Stimulated activated naive CD8-positive, alpha-beta T cell treated with anti-CD3 and anti-CD28 coated beads, Interleukin-15, Interleukin-2, amounts not matched to agents 100 ng/mL and 50 ng/mL, for 24 hours (primary cell): ENCODE data around the gene ELN.

Experiments used
- H3K27ac Mint-ChIP-seq: one replicate; pipeline ENCODE4 v1.8.0; 2021; ENCODE audit warnings: mild to moderate bottlenecking, mixed read lengths
- H3K27me3 Mint-ChIP-seq: one replicate; pipeline ENCODE4 v1.8.0; 2021; ENCODE audit warnings: mixed read lengths
- H3K36me3 Mint-ChIP-seq: one replicate; pipeline ENCODE4 v1.8.0; 2021; ENCODE audit warnings: low read depth, mixed read lengths
- H3K4me1 Mint-ChIP-seq: one replicate; pipeline ENCODE4 v1.8.0; 2021; ENCODE audit warnings: low read depth, mixed read lengths
- H3K4me3 Mint-ChIP-seq: one replicate; pipeline ENCODE4 v1.8.0; 2021; ENCODE audit warnings: mild to moderate bottlenecking, mixed read lengths
- H3K9me3 Mint-ChIP-seq: one replicate; pipeline ENCODE4 v1.8.0; 2021; ENCODE audit warnings: mixed read lengths

The ELN gene

DNA sequence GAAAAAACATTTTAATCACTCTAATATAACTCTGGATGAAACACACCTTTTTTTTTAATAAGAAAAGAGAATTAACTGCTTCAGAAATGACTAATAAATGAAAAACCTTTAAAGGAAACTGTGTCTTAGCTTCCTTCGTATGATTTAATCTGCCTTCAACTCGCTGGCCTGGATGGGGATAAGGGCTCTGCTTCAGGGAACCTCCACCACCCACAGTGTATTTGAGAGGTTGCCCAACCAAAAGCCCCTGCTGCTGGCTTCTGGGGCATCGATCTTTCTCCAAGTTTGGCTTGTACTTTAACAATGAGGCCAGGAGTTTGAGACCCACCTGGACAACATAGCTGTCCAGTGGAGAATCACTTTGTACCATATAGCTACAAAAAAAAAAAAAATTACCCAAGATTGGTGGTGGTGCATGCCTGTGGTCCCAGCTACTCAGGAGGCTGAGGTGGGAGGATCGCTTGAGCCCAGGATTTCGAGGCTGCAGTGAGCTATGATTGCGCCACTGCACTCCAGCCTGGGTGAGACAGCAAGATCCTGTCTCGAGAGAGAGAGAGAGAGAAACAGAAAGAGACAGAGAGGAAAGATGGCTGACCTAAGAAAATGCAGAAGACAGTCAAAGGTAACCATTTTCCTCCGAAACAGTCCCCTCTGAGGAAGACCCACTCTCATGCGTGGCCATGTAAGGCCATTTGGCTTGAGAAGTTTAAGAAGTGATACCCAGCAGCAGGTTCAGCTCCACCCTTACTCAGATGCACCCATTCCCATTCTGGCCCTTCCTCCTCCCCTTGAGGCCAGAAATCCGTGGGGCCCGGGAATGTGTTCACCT, 42.0 kb downstream of the ELN start:
- H3K4me3 Mint-ChIP-seq: no peak overlapping the region
- H3K4me1 Mint-ChIP-seq: no peaks in the 10 kb centered on the region
- no peaks in the 10 kb centered on the region for H3K9me3 Mint-ChIP-seq
- H3K36me3 Mint-ChIP-seq: no peaks in the 10 kb centered on the region
- no peaks in the 10 kb centered on the region for H3K27me3 Mint-ChIP-seq
- no peak overlapping the region for H3K27ac Mint-ChIP-seq

DNA sequence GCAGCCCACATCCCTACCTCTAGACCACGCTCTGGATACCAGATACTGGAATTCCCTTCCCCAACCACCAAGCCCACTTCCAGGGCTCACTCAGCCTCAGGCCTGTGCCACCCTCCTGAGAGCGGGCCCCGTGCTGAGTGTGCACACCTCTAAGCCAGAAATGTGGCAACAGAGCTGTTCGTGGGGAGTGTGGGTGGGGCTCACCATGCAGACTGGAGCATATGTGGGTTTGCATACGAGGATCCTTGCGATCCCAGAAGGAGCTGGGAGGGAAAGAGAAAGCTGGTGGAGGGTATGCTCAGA, 42.6 kb downstream of the ELN start:
- H3K9me3 Mint-ChIP-seq: no peaks in the 10 kb centered on the region
- H3K27me3 Mint-ChIP-seq: no peaks in the 10 kb centered on the region
- H3K4me1 Mint-ChIP-seq: no peaks in the 10 kb centered on the region
- no peaks in the 10 kb centered on the region for H3K36me3 Mint-ChIP-seq
- H3K4me3 Mint-ChIP-seq: no peak overlapping the region
- no peak overlapping the region for H3K27ac Mint-ChIP-seq

DNA sequence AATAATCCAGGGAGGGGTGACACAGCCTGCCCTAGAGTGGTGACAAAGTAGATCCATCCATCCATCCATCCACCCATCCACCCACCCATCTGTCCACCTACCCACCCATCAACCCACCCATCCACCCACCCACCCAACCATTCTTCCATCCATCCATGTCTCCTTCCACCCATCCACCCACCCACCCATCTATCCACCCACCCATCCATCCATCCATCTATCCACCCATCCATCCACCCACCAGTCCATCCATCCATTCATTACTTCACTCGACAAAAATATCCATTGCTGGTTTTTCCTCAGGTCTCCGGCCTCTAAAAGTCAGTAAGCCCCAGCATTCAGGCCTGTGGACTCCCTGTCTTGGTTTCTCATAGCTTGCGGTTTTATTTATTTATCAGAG, 43.1 kb downstream of the ELN start:
- Mint-ChIP-seq H3K27me3 (no peaks in the 10 kb centered on the region), H3K36me3 (no peaks in the 10 kb centered on the region), H3K4me3 (no peak overlapping the region), H3K9me3 (no peaks in the 10 kb centered on the region), H3K27ac (no peak overlapping the region), H3K4me1 (no peaks in the 10 kb centered on the region)

DNA sequence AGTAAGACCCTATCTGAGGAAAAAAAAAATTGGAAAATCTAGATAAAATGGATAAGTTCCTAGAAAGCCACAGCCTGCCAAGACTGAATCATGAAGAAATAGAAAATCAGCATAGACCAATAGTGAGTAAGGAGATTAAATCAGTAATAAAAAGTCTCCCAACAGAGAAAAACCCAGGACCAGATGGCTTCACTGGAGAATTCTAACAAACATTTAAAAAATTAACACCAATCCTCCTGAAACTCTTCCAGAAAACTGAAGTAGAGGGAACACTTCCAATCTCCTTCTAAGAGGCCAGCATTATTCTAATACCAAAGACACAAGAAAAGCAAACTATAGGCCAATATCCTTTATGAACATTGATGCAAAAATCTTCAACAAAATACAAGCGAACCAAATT, 46.8 kb downstream of the ELN start:
- H3K9me3 Mint-ChIP-seq: no peaks in the 10 kb centered on the region
- H3K27ac Mint-ChIP-seq: no peak overlapping the region
- no peaks in the 10 kb centered on the region for H3K4me1 Mint-ChIP-seq
- no peaks in the 10 kb centered on the region for H3K36me3 Mint-ChIP-seq
- no peak overlapping the region for H3K4me3 Mint-ChIP-seq
- H3K27me3 Mint-ChIP-seq: no peaks in the 10 kb centered on the region

- Mint-ChIP-seq H3K27ac (no peak overlapping the region), H3K27me3 (no peaks in the 10 kb centered on the region), H3K4me3 (no peak overlapping the region), H3K9me3 (no peaks in the 10 kb centered on the region), H3K36me3 (no peaks in the 10 kb centered on the region), H3K4me1 (peaks cover 6% of the 10 kb centered on the region)
Observed at GRCh38 chr7:74078461-74078860, 50.5 kb downstream of the ELN start.

DNA sequence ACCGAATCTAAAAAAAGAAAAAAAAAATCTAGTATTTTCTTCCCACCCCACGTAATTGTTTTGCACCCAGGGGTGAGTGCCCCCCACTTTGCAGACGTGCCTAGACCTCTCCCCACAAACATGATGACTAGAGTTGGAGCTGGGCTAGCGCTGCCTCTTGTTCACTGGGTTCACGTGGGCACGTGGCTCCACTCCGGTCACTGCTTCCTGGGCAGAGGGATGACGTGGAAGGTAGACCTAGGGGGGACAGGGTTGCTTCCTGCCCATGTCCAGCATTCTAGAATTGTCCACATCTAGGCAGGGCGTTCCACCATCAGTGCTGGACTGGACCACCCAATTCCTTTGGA, 54.8 kb downstream of the ELN start:
- Mint-ChIP-seq H3K9me3 (no peaks in the 10 kb centered on the region), H3K36me3 (peaks cover 13% of the 10 kb centered on the region), H3K4me3 (no peak overlapping the region), H3K27me3 (no peaks in the 10 kb centered on the region), H3K27ac (peak overlapping the region; percentile 40), H3K4me1 (peaks cover 12% of the 10 kb centered on the region)

DNA sequence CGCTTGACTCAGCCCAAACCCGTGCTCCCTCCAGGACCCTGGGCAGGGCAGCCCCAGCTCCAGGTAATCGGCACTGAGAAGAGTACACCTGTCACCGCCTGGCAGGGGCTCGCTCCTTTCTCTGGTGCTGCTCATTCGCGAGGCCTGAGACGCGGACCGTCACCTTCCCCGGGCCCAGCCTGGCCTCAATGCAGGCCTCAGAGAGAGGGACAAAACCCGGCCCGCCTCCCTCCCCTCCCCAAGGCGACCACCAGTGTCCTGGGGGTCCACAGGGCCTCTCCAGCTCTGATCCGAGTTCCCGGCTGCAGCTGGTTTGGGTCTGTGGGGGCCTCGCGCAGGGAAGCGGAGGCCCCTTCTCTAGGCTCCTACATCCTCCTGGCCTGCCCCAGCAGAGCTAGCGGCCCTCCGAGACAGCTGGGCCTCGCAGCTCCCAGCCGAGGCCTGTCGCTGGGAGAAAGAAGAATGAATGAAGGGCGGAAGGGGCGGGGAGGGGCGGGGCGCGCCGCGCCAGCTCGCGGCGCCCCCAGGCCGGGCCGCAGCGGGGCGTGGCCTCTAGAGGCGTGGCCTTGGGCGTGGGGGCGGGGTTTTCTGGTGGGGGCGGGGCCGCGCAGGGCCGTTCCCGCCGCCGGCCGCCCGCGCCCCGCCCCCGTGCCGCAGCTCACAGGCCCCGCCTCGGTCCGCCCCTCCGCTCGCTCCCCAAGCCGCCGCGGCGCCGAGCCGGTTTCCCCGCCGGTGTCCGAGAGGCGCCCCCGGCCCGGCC, 55.3 kb downstream of the ELN start, which contains the start of gene LIMK1:
LIMK1 (plus strand) TSS at position 688 of the 760 bp plus-strand sequence. CDS start 187 bp downstream, outside the sequence.
- peaks cover 12% of the 10 kb centered on the region for H3K4me1 Mint-ChIP-seq
- H3K27me3 Mint-ChIP-seq: no peaks in the 10 kb centered on the region
- H3K9me3 Mint-ChIP-seq: no peaks in the 10 kb centered on the region
- peak within 1 kb of the TSS; percentile 82 for H3K4me3 Mint-ChIP-seq
- H3K27ac Mint-ChIP-seq: peak within 1 kb of the TSS; percentile 84
- peaks cover 18% of the 10 kb centered on the region for H3K36me3 Mint-ChIP-seq

DNA sequence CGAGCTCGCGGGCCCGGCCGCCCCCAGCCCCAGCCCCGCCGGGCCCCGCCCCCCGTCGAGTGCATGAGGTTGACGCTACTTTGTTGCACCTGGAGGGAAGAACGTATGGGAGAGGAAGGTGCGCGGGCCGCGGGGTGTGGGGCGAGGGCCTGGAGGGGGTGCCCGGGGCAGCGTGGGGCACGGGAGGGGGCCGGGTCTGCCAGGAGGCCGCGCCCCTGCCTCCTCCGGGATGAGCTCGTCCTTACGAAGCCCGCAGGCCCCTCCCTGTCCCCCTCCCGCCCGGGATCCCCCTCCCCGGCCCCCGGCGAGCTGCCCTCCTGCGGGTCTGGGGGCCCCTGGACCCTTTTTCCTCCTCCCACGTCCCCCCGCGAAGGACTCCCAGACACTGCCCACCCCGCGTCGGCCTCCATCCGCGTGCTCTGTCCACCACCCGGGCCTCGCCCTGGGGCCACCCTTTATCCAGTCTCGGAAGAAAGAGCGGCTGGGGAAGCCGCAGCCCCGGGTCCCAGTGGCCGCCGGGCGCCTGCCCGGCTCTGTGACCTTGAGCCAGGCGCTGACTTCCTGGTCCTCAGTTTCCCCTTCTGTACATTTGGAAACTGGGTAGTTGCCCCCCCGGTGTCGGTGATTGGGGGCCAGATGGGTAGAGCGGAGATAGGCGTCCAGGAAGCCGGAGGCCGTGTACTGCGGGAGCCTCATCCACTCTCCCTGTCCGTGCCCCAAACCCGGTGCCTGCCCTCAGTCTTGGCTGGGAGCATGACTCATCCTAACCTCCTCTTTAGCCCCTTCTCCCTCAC, 56.2 kb downstream of the ELN start:
- peaks cover 18% of the 10 kb centered on the region for H3K36me3 Mint-ChIP-seq
- no peaks in the 10 kb centered on the region for H3K9me3 Mint-ChIP-seq
- peak overlapping the region; percentile 84 for H3K27ac Mint-ChIP-seq
- peak overlapping the region; percentile 82 for H3K4me3 Mint-ChIP-seq
- H3K4me1 Mint-ChIP-seq: peaks cover 12% of the 10 kb centered on the region
- no peaks in the 10 kb centered on the region for H3K27me3 Mint-ChIP-seq

DNA sequence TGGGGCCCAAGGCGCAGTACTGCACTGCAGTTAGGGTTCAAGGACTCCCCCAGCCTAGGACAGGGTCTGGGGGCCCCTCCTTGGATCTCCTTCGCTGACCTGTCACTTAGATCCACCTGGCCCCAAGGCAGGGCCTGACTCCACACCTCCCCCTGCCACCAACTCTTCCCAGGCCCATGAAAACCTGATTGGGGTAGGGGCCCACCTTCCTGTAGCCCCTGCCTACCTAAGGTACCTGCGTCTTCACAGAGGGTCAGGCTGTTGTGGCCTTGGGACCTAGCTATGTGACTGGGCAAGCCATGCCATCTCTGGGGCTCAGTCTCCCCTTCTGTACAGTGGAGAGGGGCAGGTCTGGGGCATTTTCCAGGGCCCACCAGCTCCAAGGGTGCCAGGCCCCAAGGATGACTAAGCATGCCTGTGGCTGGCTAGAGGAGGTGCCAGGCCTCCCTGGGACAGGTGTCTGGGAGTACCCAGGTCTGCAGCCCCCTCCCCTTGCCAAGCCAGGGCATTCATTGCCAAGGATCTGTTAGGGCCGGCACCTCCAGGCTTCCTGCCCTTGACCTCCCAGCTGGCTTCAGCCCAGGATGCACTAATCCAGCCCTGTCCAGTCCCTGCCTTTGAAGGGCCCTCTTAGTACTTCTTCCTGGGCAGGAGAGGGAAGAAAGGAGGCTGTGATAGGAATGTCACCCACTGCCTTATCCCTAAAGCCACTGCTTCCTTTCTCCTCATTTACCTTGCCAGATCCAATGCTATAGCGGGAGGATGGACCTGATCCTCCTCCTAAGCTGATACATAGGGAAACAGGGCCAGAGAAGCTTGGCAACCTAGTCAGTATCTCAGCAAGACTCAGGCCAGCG, 57.0 kb downstream of the ELN start:
- no peaks in the 10 kb centered on the region for H3K27me3 Mint-ChIP-seq
- H3K27ac Mint-ChIP-seq: peak overlapping the region; percentile 84
- H3K4me3 Mint-ChIP-seq: peak overlapping the region; percentile 82
- peaks cover 18% of the 10 kb centered on the region for H3K36me3 Mint-ChIP-seq
- no peaks in the 10 kb centered on the region for H3K9me3 Mint-ChIP-seq
- H3K4me1 Mint-ChIP-seq: peaks cover 12% of the 10 kb centered on the region

DNA sequence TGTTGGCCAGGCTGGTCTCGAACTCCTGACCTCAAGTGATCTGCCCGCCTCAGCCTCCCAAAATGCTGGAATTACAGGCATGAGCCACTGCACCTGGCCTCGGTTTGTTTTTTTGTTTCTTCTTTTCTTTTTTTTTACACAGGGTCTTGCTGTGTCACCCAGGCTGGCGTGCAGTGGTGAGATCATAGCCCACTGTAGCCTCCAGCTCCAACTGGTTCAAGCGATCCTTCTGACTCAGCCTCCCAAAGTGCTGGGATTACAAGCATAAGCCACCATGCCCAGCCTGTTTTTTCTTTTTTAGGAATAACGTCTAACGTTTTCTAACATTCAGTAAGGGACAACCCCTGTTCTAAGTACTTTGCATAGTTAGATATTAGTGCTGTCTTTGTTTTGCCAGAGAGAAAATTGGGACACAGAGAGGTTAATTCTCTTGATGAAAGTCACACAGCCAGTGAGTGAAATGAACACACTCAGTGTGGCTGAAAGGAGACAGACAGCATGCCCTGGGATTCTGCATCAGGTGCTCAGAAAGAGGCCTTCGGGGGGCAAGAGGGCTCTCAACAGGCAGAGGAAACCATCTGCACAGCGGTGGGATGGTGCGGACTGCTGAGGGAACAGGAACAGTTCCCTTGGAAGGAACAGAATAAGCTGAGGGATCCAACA, 59.9 kb downstream of the ELN start:
- Mint-ChIP-seq H3K9me3 (no peaks in the 10 kb centered on the region), H3K27ac (no peak overlapping the region), H3K4me1 (peaks cover 17% of the 10 kb centered on the region), H3K36me3 (peaks cover 18% of the 10 kb centered on the region), H3K27me3 (no peaks in the 10 kb centered on the region), H3K4me3 (no peak overlapping the region)

DNA sequence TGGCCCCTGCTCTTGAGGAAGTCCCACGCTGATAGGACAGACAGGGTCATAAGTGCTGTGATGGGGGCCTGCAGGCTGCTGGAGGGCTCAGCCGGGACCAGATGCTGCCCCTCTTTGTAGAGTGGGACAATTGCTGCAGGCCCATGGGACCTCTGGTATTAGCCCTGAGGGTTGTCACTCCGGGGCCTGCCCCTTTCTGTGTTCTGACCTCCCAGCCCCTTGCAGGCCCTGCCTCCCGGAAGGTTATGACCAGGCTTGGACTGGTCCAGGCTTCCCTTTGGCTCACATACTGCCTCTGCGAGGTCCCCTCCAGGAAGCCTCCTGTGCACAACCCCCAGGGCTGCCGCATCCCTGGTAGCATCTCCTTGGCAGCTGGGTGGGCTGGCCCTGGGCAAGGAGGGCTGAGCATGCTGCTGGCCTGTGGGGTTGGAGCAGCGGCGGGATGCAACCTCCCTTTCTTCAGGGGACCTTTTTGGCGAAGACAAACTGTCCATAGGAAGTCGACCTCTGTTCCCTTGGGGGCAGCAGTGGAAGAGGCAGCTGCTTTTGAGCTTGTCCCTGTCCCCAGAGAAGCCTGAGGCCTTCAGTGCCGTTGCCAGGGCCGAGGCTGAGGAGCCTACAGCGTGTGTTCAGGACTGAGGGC, 64.5 kb downstream of the ELN start:
- peak overlapping the region; percentile 70 for H3K4me3 Mint-ChIP-seq
- peaks cover 25% of the 10 kb centered on the region for H3K4me1 Mint-ChIP-seq

DNA sequence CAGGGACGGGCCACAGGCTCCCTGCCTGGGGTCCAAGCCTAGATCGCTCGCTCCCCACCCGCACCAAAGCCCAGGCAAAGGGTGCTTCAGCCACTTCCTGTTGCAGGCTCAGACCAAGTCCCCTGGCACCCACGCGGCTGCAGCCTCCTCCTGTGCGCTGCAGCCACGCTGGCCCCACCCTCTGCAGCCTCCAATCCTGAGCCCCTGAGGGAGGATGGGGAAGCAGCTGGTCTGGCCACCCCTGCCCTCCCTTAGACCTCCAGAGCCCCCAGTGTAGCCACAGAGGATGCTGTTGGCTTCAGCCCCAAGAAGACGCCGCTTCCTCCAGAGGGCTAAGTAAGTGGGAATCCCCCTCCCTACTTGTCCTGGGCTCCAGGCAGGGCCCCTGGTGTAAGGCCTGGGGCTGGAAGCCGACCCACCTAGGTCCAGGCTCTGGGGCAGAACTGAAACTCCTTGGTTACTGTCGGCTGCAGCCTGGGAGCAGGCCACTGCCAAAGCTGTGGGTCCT, 65.0 kb downstream of the ELN start:
- peaks cover 8% of the 10 kb centered on the region for H3K36me3 Mint-ChIP-seq
- H3K4me1 Mint-ChIP-seq: peaks cover 27% of the 10 kb centered on the region
- peak overlapping the region; percentile 70 for H3K4me3 Mint-ChIP-seq
- no peaks in the 10 kb centered on the region for H3K9me3 Mint-ChIP-seq
- H3K27ac Mint-ChIP-seq: peak overlapping the region; percentile 81
- no peaks in the 10 kb centered on the region for H3K27me3 Mint-ChIP-seq

More for the DNA sequence above, 64.5 kb downstream of the ELN start:
- H3K27me3 Mint-ChIP-seq: no peaks in the 10 kb centered on the region
- H3K36me3 Mint-ChIP-seq: peaks cover 7% of the 10 kb centered on the region
- no peaks in the 10 kb centered on the region for H3K9me3 Mint-ChIP-seq
- H3K27ac Mint-ChIP-seq: peak overlapping the region; percentile 26

DNA sequence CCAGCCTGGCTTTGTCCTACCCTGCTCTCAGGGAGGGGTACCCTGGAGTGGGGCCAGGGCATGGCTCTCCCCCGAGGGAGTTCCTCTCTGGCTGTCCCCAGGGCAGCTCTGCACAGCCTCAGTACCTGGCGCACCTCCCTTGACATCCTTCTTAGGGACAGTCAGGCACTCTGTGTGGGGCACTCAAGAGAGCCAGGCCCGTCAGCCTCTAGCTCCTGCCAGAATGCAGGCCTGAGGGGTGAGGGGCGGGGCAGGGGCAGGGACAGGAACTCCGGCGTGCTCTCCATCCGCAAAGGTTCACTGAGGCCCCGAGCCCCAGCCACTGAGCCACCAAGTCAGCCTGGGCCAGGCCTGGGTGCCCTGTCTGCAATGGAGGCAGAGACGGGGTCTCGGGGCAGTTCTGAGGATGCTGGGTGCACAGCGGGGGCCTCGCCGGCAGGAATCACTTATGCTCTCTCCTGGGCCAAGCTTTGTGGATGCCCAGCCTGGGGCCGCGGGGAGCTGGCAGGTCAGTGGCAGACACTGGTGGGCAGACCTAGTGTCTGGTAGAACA, 65.8 kb downstream of the ELN start:
- Mint-ChIP-seq H3K27me3 (no peaks in the 10 kb centered on the region), H3K27ac (peak overlapping the region; percentile 81)

More for the DNA sequence above, 65.8 kb downstream of the ELN start:
- Mint-ChIP-seq H3K4me1 (peaks cover 30% of the 10 kb centered on the region), H3K36me3 (peaks cover 10% of the 10 kb centered on the region), H3K4me3 (peak overlapping the region; percentile 70), H3K9me3 (no peaks in the 10 kb centered on the region)
